NCI-H2196 (cell line): Measurements from ENCODE around the gene SRGAP2.
"Not testable (repeated sequence)": the region's sequence is repeated elsewhere in the genome, so short reads cannot be mapped to it uniquely, and the experiment has no call there.

ENCODE experiments used
- DNase-seq: peaks from one replicate; lab custom pipeline; 2025; ENCODE audit not compliant: unreplicated experiment; lab: John Stamatoyannopoulos, UW

Gene SRGAP2

GRCh38 chr1:206246129-206246886 is 43.0 kb downstream of the SRGAP2 start:
- DNase-seq: not testable (repeated sequence)

- not testable (repeated sequence) for DNase-seq
These were observed 47.8 kb downstream of the SRGAP2 start for GRCh38 chr1:206250953-206251681.

DNA sequence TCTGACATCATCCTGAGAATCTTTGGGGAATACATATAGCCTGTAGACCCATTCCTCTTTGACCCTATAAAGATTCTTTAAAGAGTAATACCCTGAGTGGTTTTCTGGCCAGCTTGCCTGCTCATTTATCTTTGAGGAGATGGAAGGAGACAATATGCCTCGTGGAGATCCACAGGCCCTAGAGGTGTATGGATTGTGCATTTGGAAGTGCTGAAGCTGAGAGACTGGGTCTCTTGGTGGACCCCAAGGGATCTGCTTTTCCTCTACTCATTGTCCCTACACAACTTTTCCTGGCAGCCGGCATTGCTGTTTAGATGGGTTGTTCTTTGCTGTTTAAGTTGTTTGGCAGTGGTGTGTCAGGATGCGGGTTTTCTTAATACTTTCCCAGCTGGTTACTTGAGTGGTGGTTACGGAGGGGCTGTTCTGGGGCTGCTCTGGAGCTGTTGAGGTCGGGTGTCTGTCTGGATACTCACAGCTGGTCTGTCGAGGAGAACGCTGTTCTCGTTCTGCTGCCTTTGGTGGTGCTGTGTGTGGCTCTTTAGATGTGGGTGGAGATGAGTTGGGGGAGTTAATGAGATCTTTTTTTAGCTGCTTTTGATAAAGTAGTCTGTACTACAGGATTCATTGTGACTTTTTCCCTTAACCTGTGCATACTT is 49.5 kb downstream of the SRGAP2 start:
- DNase-seq: not testable (repeated sequence)
